NCI-H1417 (cell line): ENCODE results near the gene MDM1.

Experiments used
- DNase-seq, 3 experiments: peaks; one replicate each; lab custom pipeline; 2025; lab: John Stamatoyannopoulos, UW

Gene MDM1

DNA sequence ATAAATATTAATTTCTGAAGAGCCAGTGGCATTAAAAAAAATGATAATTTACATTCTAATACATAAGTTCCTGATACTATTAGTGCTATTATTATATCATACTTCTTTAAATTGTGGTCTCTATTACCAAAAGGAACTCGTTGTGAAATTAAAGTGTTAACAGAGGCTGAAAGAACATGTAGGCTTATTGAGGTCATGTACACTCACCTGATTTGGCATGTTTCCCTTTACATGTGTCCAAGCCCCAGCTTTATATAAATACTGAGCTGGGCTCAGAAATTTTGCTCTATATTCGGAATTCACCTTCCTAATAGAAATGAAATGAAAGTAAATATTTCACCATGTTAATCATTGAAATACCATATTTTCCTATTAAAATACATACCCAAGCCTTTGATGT, 11.0 kb downstream of the MDM1 start:
- DNase-seq, result no peak

- peak in 1 of 3 experiments; percentile 39 for DNase-seq
These were observed 12.1 kb downstream of the MDM1 start for GRCh38 chr12:68319988-68320623.

GRCh38 chr12:68317047-68317667, 15.0 kb downstream of the MDM1 start:
- DNase-seq, result peak; percentile 28 to 78 (median 60)

DNA sequence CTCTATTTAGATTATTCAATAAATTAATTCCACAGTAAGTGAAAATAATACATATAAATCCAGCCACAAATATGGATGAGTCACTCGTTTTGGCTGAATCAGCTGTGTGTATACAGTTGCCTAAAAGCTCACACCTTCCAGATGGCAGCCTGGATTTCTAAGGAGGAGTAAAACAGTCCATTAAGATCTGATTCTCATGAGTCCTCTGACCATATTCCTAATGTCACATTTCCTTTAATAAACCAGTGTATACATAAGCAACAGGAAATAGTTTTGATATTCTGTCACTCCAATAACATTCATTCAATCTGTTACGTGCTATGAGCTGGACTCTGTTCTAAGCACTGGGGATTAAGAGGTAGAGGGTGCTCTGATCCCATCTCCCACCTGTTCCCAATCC, 21.8 kb downstream of the MDM1 start:
- no peak for DNase-seq

GRCh38 chr12:68306564-68306963, 25.6 kb downstream of the MDM1 start:
- DNase-seq, result no peak

DNA sequence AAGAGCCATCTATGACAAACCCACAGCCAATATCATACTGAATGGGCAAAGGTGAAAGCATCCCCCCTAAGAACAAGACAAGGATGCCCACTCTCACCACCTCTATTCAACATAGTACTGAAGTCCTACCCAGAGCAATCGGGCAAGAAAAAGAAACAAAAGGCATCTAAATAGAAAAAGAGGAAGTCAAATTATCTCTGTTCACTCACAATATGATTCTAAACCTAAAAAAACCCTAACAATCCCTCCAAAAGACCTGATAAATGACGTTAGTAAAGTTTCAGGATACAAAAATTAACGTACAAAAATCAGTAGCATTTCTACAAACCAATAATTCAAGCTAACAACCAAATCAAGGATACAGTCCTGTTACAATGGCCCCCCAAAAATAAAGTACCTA, 26.9 kb downstream of the MDM1 start:
- DNase-seq, result no peak

DNA sequence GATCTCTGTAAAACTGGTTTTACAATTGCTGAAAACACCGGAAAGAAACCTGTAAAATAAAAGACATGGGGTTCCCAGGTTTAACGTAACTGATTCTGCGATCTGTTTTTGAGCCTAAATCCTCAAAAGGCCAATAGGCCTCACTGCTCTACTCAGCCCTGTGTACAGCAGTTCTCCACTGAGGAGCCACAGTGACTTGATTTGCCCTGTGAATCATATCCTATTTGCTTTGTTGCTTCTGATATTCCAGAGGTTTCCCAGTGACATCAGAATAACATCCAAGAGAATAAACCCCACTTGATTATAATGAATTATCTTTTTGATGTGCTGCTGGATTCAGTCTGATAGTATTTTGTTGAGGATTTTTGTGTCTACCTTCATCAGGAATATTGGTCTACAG, 27.5 kb downstream of the MDM1 start:
- no peak for DNase-seq

GRCh38 chr12:68303850-68304249, 28.3 kb downstream of the MDM1 start:
- no peak for DNase-seq

DNA sequence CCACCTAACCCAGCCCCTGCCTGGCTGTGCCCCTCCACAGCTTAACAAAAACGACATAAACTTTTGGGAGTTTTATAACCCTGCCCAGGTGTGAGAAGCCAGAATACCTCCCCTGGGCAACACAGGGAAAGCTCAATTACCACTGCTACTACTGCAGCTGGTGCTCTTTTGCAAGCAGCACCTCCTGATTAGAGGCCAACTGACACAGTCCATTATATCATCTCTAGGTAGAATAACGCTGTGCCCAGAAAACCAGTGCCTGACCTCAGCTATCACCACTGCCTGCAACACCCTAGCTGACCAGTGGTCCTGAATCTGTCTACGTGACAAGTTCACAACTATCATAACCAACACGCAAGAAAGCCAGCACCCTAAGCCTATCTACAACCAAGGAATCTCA, 34.2 kb downstream of the MDM1 start:
- no peak for DNase-seq

- DNase-seq, result no peak
These were observed 37.9 kb downstream of the MDM1 start for GRCh38 chr12:68294251-68294650.

- DNase-seq, result no peak
These were observed 38.8 kb downstream of the MDM1 start for GRCh38 chr12:68293347-68293746.

DNA sequence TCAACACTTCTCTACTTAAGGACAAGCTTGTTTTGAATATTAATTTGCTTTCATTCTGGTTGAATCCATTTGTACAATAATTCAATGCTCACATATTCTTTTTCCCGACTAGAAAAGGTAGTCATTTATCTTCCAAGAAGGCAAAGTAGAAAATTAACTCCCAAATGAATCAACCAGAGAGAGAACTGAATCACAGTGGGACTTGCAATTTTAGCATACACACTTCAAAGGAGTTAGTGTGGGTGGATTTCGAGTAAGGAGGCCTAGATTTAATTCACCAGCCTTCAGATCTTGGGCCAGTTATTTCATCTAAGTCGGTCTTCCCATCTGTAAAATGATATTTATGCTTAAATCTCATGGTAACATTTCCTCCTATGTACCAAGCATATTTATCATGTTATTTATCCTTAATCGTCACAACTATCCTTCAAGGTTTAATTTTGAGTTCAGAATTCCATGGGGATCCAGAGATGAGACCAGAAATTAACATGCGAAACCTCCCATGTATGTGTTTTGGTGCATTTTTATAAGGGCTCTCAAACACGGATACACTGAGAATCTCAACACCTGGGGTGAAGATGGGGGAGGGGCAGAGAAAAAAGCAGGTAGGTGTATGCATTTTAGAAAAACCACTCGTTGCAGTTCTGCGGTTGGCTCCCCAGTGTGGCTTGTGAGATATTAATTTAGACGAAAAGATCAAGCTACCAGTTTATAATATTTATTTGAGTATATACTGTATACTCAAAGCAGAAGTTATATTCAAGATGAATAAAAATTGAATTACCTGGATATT, 39.8 kb downstream of the MDM1 start:
- DNase-seq, result no peak

- DNase-seq, result no peak
These were observed 40.6 kb downstream of the MDM1 start for GRCh38 chr12:68291396-68292036.

- no peak for DNase-seq
These were observed 42.0 kb downstream of the MDM1 start for GRCh38 chr12:68290126-68290525.

DNA sequence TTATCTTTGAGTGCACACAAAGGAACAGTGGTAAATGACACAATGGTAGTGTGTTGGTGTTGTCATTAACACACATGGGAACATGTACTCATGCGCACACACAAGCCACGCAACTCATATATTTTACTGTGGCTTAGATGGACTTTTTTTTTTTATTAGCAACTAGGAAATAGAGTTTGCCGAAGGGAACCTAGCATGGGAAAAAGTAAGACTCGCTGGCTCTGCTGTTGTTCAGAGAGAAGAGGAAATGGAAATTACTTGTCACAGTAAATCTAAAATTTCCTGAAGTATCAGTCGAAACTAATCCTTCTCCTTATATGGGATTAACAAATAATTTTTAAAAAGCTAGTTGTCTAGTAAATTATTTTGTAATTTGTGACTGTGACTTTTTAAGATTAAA, 45.1 kb downstream of the MDM1 start:
- DNase-seq, result no peak

- no peak for DNase-seq
These were observed 45.8 kb downstream of the MDM1 start for GRCh38 chr12:68286396-68286795.

- DNase-seq, result no peak
These were observed 46.6 kb downstream of the MDM1 start for GRCh38 chr12:68285541-68285940.

- DNase-seq, result no peak
These were observed 50.7 kb downstream of the MDM1 start for GRCh38 chr12:68281322-68282077.

DNA sequence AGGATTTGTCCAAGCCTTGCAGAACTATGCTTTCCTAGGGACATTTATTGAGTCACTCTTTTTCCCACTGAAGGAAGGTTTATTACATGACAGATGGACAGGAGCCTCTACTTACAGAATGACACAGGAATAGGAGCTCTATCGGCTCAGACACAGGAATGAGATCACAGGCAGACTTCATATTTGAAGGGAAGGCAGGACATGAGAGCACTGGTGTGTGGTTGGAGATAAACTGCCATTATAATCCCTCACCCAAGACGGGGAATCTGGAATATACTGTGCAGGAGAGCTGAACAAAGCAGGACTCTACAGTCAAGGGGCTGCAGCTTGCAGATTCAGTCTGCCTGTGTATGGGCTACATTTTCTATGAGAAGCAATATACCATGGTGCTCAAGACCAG, 51.9 kb downstream of the MDM1 start:
- no peak for DNase-seq

GRCh38 chr12:68279227-68280054, 52.7 kb downstream of the MDM1 start:
- no peak for DNase-seq

DNA sequence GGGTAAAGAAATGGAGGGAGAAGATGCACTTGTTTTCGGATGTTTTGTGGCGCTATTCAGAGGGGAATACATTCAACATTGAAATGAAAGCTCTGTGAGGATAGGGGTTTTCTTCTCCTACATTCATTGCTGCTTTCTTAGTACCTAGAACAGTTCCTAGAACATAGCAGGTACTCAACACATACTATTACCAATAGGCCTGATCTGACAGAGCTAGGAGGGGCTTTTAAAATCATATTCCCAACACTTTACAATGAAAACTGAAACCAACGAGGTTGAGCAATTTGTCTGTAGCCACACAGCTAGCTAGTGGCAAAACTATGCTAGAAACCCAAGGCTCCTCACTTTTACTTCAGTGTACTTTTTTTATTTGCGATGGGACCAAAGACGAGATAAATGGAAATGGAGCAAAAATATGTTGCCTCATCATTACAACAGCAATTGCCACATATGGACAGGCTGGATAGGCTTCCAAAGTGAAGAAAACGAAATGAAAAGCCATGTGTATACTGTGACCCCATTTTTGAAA, 55.7 kb downstream of the MDM1 start:
- no peak for DNase-seq
